ENCODE measurements around the gene STRN3.

- TF ChIP-seq, protein P1, sequence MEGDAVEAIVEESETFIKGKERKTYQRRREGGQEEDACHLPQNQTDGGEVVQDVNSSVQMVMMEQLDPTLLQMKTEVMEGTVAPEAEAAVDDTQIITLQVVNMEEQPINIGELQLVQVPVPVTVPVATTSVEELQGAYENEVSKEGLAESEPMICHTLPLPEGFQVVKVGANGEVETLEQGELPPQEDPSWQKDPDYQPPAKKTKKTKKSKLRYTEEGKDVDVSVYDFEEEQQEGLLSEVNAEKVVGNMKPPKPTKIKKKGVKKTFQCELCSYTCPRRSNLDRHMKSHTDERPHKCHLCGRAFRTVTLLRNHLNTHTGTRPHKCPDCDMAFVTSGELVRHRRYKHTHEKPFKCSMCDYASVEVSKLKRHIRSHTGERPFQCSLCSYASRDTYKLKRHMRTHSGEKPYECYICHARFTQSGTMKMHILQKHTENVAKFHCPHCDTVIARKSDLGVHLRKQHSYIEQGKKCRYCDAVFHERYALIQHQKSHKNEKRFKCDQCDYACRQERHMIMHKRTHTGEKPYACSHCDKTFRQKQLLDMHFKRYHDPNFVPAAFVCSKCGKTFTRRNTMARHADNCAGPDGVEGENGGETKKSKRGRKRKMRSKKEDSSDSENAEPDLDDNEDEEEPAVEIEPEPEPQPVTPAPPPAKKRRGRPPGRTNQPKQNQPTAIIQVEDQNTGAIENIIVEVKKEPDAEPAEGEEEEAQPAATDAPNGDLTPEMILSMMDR (IDR thresholded peaks at IDR 0.05), result peak in 6 of 7 experiments; percentile 6 to 42 (median 36)
- no peak for TF ChIP-seq POLR2A (IDR thresholded peaks at IDR 0.05)
Measured at GRCh38 chr14:30906752-30907658, 119.2 kb downstream of the STRN3 start.
